DMS114 treated with DMSO at 0.1 percent for 48 hours (cell line): Measurements from ENCODE around the gene EIF1B.
"Not testable (repeated sequence)": the region's sequence is repeated elsewhere in the genome, so short reads cannot be mapped to it uniquely, and the experiment has no call there.

ENCODE experiments used
- DNase-seq: peaks from one replicate; lab custom pipeline; 2025; ENCODE audit not compliant: unreplicated experiment; lab: John Stamatoyannopoulos, UW

EIF1B gene

DNA sequence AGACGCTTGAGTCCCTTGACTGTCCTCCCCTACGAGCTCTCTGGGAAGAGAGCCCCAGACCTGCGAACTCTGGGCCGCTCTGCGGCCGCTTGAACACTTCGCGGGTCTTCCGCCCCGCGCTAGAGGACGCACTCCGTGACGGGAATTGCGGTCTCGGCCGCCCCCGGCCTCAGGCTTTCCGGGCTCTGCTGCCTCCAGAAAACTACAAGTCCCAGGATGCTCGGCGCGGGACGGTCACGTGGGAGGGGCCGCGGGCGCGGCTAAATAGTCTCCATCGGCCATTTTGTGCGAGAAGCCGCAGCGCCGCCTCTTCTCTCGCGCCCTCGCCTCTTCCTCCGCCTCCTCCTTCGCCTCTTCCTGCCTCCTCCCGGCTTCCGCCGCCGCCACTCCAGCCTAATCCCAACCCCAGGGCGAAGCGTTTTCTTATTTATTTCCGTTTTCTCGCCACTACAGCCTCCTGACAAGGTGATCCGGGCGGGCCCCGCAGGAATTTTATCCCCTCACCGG is at the start of gene EIF1B:
Gene EIF1B, plus strand, starts transcription at position 290 of the 507 bp plus-strand sequence. CDS start 235 bp downstream, outside the sequence.
- peak; percentile 90 for DNase-seq

DNA sequence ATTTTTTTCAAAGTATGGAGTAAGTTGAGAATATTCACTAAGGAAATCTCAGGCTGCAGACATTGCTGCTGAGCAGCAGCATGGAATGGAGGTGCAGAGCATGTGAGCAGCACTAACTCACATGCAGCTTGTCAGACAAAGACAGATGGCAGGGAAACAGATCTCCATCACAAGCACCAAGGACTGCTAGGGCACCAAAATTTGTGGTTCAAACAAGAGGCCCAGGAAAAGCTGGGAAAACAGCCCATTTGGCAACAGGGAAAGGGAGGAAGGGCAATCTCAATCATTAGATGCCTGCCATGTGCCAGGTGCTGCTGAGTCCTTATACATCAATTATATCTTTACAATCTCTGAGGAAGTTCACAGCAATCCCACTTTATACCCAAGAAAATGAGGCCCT is 47.2 kb upstream of the EIF1B start:
- DNase-seq = no peak

- DNase-seq = no peak
Observed at GRCh38 chr3:40264451-40264850, 45.1 kb upstream of the EIF1B start.

GRCh38 chr3:40265181-40265580 is 44.3 kb upstream of the EIF1B start:
- DNase-seq = no peak

- DNase-seq = no peak
Observed at GRCh38 chr3:40267937-40268724, 41.4 kb upstream of the EIF1B start.

- no peak for DNase-seq
Observed at GRCh38 chr3:40268802-40269524, 40.5 kb upstream of the EIF1B start.

GRCh38 chr3:40278791-40279190 is 30.7 kb upstream of the EIF1B start:
- no peak for DNase-seq

DNA sequence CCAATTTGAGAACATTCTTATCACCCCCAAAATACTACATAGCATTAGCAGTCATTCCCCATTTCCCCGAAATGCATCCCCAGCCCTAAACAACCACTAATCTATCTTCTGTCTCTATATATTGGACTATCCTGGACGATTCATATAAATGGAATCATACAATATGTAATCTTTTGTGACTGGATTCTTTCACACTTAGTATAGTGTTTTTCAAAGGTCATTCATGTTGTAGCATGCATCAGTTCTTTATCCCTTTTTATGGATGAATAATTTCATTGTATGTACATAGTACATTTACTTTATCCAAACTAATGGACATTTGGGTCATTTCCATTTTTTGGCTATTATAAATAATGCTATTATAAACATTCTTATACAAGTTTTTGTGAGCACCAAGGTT is 27.5 kb upstream of the EIF1B start:
- no peak for DNase-seq

- not testable (repeated sequence) for DNase-seq
Observed at GRCh38 chr3:40283057-40283456, 26.4 kb upstream of the EIF1B start.

- DNase-seq = no peak
Observed at GRCh38 chr3:40287248-40287647, 22.3 kb upstream of the EIF1B start.

DNA sequence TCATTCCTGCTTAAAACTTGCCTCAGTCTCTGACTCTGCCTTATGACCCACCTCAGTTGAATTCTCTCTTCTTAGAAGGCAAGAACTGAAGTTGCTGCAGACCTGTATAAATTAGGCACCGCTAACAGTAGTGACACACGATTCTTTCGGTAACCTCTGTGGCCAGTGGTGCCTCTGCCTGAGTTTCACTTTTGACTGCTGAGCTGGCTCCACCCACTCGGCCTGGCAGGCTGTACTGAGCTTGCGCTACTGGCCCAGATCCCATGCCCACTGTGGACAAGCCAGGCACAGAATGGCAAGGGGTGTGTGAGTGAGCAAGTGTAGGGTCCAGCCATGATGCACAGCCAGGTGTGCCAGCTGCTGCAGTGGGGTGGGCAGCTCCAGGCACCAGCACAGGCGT is 19.1 kb upstream of the EIF1B start:
- DNase-seq = no peak

- DNase-seq = no peak
Observed at GRCh38 chr3:40291471-40291870, 18.0 kb upstream of the EIF1B start.

- DNase-seq = no peak
Observed at GRCh38 chr3:40292637-40293349, 16.7 kb upstream of the EIF1B start.

DNA sequence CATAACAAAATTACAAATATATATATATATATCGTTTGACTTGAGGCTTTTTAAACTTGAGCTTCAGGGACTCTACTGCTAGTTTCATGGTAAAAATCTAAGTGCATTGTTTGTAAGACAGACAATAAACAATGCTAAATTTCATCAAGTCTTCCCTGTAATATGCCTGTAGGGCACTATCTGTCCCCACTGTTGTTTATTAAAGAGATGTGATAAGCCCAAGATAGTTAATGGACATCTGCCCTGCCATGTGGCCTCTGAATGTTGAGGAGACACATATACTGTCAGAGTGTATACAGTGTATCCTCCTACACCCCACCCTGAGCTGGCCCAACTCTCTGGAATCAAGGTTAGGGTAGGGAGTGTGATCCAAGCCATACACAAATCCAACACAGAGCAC is 15.1 kb upstream of the EIF1B start:
- DNase-seq = no peak

DNA sequence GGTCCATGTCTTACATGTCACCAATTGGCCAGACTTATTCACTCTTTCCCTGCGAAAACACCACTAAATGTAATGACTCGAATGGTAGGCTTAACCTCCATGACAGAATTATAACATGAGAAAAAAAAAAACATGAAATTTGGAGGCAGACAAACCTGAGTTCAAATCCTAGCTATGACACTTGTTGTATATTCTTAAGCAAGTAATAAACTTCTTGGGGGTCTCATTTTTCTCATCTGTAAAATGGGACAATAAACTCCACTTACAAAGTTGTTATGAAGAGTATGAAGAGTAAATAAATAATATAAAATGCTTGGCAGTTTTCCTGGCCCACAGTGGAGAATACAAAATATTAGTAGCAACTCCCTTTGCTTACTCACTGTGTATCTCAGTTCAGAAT is 11.4 kb upstream of the EIF1B start:
- no peak for DNase-seq

DNA sequence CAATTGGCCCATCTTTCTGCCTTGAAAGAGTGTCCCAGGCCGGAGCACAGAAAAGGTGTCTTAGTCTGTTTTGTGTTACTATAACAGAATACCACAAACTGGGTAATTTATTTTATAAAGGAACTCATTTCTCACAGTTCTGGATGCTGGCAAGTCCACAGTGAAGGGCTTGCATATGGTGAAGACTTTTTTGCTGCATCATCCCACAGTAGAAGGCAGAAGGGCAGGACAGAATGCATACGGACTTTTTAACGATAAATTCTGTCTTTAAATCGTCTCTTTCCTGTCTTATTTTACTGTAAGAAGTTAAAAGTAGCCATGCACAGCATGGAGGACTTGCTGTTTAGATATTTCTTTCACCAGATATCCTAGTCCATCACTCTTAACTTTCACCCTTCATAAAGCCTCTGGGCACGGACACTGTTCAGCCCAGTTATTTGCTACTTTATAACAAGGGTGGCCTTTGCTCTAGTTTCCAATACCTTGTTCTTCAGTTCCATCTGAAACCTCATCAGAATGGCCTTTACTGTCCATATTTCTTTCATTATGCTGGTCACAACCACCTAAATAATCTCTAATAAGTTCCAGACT is 10.3 kb upstream of the EIF1B start:
- no peak for DNase-seq

- no peak for DNase-seq
Observed at GRCh38 chr3:40299721-40300335, 9.7 kb upstream of the EIF1B start.

GRCh38 chr3:40302784-40303183 is 6.7 kb upstream of the EIF1B start:
- DNase-seq = no peak

DNA sequence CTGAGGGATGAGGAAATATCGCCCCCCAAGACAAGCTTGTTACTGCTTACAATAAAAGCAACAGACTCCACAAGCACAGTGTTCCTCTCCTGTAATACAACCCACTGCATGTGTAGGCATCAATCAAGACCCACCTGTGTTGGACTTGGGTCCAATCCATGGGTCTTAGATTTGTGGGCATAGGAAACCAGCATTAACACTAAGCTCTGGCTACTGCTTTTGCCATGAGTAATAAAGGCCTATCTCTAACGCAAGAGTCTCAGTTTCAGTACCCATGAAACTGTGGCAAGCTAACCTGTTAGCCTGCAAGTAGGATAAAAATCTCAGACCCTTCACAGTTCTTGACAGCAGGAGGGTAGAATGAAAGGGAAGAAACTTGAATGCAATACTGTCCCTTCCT is 5.2 kb upstream of the EIF1B start:
- DNase-seq = no peak

DNA sequence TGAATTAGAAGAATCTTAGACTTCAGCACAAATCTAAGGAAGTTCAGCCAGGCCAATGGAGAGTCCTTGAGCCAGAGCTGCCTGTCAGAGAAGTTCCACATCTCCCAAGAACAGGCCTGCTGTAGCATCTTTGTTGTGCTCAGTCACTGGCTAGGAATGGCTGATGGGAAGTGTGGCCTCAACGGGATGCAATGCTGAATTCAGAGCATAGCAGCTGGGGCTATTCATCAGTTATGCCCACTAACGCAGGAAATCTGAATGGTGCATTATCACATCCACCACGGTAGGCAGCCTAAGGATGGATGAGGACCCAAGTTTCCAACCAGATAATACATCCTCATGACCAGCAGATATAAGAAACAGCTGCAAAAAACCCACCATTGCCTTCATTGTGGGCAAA is 3.2 kb upstream of the EIF1B start:
- no peak for DNase-seq

GRCh38 chr3:40307176-40307575 is 2.3 kb upstream of the EIF1B start:
- DNase-seq = no peak
